GM23248 (cell line): Measurements from ENCODE around the gene LMX1B.

Experiments used
- EZH2 ChIP-seq: fragments of 200-600 bp; sonication (generic); IDR thresholded peaks from 2 replicates; pipeline ENCODE4 v1.6.1; 2018; ENCODE audit warnings: antibody characterized with exemption, mild to moderate bottlenecking; ENCODE audit not compliant: insufficient read depth, poor library complexity, severe bottlenecking
- EZH2phosphoT487 ChIP-seq: fragments of 200-600 bp; sonication (generic); IDR thresholded peaks from 2 replicates; pipeline ENCODE4 v1.6.1; 2018; ENCODE audit warnings: antibody characterized with exemption, moderate library complexity, mild to moderate bottlenecking, low read depth; ENCODE audit not compliant: insufficient read depth

GRCh38 chr9:126652140-126652582, 38.4 kb downstream of the LMX1B start:
- TF ChIP-seq EZH2 (no peak), EZH2phosphoT487 (no peak)
